Erythroblast (primary cell): ENCODE measurements around the gene OPRD1.

Experiments used
- GATA1 ChIP-seq: IDR thresholded peaks from 2 replicates; pipeline ENCODE4 v1.6.1; 2011; ENCODE audit warnings: low read depth, mild to moderate bottlenecking, control low read depth, low read length, moderate library complexity
- POLR2A ChIP-seq: IDR thresholded peaks from 2 replicates; pipeline ENCODE4 v1.6.1; 2011; ENCODE audit warnings: mild to moderate bottlenecking, low read length

DNA sequence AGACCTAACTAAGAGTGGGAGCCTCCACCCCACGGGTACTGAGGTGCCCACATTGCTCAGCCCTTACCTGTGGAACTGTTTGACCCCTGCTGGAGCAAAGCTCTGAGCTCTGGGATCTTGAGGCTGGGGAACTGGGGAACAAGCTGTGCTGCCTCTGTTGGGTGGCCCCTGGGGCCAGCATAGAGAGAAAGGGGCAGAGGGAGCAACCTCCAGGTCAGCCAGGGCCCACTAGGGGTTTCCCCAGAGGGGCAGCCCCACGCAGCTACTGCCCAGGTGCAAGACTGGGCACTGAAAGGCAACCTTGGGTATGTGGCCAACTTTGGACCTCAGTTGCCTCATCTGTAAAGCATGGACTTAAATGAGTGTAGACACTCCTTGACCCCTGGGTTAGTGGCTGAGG, 78.9 kb downstream of the OPRD1 start:
- no peak for TF ChIP-seq POLR2A
- no peak for TF ChIP-seq GATA1
